Measurements from ENCODE around the gene AP1S1.
"Not testable (repeated sequence)": the region's sequence is repeated elsewhere in the genome, so short reads cannot be mapped to it uniquely, and the experiment has no call there.

The AP1S1 gene

DNA sequence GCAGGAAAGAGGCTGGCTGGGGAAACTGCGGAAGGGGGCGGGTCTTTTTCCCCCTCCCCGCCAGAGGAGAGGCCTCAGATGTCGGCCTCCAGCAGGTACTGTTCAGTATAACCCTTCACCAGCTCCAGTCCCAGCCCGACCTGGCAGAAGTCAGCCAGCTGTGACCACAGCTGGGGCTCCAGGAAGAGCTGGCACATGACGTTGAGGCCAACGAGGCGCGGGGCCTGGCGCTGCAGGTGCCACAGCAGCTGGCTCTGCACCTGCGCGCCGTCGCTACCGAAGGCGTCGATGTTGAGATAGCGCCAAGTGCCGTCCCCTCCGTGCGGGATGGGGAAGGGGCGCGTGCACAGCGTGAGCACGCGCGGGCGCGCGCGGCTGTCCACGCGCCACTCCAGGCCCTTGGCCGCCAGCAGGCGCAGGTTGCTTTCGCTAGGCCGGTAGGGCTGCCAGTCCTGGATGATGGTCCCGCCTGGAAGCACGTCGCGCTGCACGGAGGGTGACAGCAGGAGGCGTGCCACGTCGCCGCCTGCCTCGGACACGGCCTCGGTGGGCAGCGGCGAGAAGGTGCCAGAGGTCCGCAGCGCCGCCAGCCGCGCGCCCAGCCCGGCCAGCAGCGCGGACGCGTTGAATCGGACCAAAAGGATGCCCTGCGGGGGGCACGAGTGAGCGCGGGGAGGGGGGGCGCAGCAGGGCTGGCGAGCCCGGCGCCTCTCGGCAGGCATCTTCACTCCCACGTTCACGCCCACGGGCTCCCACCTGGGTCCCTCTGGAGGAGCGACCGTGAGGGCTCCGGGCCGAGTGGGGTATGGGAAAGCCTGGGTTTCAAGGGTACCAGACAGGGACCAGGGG is 18.0 kb downstream of the AP1S1 start:
- no peak for DNase-seq

DNA sequence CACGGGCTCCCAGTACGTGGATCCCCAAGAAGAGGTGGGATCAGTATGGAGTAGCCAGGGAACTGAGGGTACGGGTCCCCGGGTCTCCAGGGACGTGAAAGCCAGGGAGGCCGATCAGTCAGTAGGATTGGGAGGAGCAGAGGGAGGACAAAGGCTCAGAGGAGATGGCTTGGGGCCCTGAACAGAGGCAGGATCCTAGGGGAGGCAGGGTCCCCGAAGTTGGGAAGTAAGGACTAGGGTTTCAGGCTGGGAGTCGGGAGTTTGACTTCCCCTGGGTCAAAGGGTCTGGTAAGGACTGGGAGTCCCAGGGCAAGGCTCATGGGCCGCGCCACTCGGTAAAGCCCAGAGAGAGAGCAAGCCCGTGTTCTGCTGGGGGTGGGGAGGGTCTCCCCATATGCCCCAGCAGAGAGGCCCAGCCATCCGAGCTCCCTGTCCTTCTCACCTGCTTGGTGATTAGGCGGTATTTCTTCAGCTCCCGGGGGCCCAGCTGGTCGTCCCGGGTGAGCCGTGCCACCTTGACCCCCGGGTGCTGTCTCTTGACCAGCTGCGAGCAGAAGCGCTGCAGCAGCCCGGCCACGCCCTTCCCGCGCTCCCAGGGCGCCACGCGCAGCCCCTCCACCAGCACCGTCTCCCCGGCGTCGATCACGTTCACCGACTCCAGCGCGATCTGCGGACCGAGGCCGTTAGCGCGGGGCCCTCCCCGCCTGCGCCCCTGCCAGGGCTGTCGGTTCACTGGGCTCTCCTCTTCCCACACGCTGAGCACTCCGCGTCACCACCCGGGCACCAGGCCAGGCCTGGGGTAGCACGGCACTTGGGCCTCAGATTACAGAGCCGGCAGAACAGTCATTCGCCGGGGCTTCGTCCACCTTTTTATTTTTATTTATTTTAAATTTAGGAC is 18.8 kb downstream of the AP1S1 start:
- DNase-seq, result no peak

DNA sequence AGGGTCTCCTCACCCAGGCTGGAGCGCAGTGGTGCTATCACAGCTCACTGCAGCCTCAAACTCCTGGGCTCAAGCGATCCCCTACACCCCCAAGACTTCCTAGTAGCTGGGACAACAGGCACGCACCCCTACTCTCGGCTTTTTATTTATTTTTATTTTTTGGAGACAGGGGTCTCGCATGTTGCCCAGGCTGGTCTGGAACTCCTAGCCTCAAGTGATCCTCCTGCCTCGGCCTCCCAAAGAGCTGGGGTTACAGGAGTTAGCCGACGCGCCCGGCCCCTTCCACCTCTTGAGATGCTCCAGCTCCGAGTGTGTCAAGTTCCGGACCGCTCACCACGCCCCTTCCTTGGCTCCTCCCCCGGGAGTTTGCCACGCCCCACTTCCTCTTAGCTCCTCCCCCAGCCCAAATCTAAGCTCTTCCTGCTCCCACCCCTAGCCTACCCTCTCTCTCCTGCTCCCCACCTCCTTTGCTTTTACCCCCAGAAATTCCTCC is 19.5 kb downstream of the AP1S1 start:
- DNase-seq, result peak; percentile 74

- no peak for DNase-seq
These were observed 20.1 kb downstream of the AP1S1 start for GRCh38 chr7:101174322-101174854.

DNA sequence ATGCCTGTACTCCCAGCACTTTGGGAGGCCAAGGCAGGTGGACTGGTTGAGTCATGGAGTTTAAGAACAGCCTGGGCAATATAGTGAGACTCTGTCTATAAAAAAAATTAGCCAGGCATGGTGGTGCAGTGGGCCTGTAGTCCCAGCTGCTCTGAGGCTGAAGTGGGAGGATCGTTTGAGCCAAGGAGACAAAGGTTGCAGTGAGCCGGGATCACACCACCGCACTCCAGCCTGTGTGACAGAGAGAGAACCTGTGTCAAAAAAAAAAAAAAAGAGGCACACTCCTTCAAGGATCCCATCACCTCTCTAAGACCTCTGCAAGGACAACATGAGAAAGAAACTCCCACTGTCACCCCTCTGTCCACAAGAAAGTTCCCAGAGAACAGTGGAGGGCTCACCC is 21.4 kb downstream of the AP1S1 start:
- no peak for DNase-seq

DNA sequence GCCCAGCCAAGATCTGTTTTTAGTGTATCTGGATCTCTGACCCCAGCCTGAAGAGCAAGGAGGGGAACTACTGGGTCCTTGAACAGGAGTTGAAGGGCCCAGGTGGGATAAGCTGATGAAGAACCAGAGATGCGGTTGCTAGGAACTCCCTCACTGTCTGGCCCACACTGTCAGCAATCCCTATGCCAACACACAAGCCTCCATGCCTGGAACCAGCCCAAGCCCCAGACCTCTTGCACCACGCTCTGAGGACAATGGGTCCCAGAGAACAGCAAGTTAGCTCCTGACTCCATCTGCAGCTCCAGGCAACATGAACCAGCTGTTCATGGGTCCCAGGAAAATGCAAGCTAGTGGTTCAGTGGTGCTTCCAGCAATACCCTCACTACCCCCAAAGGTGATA is 23.4 kb downstream of the AP1S1 start:
- DNase-seq, result no peak

DNA sequence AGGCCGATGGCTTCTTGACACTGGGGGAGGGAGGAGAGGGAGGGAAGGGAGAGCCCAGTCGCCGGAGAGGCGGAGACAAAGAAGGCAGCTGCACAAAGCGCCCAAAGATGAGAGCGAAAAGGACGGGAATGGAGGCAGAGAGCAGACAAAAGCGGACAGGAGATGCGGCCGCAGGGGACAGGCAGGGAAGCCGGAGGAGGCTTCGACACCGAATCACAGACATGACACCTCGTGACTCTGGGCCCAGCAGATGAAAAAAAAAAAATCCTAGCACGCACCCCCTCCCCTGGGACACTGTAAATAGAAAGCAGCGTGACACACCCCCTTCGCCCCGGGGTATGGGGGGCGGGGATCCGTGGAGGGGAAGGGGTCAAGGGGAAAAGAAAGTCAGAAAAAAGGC is 24.8 kb downstream of the AP1S1 start:
- no peak for DNase-seq

DNA sequence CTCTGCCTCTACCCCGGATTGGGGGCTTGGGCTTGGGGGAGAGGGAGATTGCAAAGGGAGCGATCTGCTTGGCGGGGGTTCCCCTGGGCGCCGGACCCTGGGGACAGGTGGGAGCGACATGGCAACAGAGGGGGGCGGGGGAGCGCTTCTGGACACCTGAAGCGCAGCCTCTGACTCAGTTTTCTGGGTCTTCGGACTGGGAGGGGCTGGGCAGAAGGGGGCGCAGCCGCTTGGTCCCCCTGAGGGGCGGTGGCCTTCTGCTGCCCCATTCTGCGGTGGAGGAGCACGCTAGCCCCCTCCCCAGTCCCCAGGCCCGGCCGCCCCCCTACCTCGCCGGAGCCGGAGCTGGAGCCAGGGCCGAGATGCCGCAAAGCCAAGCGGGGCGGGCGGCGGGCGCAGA is 25.4 kb downstream of the AP1S1 start:
- no peak for DNase-seq

DNA sequence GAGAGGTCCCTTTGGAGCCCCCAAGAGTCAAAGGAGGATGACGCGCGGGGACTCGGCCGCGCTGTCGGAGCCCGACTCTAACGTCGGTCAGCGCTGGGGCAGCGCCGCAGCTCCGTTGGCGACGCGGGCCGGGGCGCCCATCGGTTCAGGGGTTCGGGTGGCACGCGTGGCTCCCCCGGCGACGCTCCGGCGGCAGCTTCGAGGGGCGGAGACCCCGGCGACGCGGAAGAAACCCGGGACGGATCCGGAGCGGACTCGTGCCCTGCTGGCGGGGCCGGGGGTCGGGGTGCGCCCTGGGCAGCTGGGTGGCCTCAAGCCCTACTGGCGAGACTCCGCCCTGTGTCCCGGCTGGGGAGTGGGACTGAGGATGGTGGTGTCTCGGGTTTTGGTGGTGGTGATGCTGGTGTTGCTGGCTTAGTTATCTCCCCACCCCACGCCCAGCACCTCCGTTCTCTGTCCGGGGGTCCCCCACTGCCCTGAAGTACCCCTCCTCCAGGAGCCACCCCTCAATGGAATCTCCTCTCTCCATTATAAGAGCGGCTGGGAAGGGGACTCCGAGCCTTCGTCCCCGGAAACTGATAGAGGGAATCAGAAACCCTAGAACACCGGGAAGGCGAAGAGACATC is 26.0 kb downstream of the AP1S1 start, which contains the start of gene NAT16:
NAT16 (minus strand) TSS at position 164 of the 626 bp plus-strand sequence. CDS start 5,486 bp downstream, outside the sequence.
- DNase-seq, result no peak

DNA sequence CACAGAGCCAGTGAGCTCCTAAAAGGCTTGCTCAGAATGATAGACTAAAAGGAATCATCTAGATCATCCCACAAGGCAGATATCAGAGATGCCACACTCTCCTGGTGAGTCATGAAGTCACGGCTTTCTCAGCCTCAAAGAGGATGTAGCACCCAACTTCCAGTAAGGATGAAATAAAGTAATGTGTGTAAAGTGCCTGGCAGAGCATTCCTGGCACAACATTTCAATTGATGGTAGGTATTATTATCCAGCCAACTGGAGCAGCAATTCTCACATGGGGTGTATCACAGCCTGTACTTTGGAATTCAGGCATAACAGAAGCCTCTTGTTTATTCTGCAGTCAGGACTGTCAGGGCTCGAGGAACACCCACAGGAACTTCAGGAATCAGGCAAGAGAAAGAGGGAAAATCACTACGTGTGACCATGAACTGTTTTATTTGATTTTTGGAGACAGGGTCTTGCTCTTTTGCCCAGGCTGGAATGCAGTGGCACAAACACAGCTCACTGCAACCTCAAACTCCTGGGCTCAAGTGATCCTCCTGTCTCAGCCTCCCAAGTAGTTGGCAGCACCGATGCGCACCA is 31.1 kb downstream of the AP1S1 start:
- no peak for DNase-seq

GRCh38 chr7:101186194-101186593 is 31.9 kb downstream of the AP1S1 start:
- DNase-seq, result no peak

GRCh38 chr7:101186844-101187428 is 32.7 kb downstream of the AP1S1 start:
- DNase-seq, result no peak

- no peak for DNase-seq
These were observed 34.8 kb downstream of the AP1S1 start for GRCh38 chr7:101189109-101189508.

- no peak for DNase-seq
These were observed 41.6 kb downstream of the AP1S1 start for GRCh38 chr7:101195884-101196283.

DNA sequence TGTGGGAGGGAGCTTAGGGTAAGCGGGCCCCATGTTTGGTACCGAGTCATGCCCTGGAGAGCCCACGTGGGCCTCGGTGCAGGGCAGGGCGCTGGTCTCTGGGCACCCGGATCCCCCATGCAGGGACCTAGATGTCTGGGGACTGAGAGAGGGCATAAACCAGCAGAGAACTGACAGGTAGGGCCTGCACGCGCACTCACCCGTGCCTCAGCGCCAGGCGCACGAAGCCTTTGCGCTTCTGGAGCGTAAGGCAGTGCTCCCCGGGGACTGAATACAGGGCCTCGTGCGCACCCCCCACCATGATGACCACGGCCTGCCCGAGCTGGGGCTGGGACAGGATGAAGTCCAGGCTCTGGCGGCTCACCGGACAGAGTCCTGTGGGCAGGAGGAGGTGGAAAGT is 43.7 kb downstream of the AP1S1 start:
- DNase-seq, result no peak

DNA sequence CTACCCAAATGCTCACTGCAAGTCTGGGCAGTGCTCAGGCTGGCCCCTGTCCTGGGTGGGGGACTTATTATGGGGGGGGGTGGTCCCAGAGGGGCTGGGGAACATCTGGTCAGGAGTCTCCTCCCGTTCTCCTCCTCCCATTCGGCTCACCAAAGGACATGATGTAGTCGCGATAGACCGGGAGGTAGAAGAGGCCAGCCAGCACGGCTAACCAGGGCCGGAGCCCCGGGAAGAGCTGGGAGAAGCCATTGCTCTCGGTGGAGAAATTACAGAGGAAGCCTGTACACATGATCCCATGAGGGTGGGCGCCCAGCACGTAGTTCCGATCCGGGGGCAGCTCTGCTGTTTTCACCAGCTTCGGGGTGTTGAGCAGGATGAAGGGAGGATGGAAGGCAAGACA is 44.2 kb downstream of the AP1S1 start:
- DNase-seq, result no peak

GRCh38 chr7:101199522-101199921 is 45.2 kb downstream of the AP1S1 start:
- DNase-seq, result not testable (repeated sequence)

GRCh38 chr7:101200504-101200861 is 46.2 kb downstream of the AP1S1 start:
- DNase-seq, result no peak

DNA sequence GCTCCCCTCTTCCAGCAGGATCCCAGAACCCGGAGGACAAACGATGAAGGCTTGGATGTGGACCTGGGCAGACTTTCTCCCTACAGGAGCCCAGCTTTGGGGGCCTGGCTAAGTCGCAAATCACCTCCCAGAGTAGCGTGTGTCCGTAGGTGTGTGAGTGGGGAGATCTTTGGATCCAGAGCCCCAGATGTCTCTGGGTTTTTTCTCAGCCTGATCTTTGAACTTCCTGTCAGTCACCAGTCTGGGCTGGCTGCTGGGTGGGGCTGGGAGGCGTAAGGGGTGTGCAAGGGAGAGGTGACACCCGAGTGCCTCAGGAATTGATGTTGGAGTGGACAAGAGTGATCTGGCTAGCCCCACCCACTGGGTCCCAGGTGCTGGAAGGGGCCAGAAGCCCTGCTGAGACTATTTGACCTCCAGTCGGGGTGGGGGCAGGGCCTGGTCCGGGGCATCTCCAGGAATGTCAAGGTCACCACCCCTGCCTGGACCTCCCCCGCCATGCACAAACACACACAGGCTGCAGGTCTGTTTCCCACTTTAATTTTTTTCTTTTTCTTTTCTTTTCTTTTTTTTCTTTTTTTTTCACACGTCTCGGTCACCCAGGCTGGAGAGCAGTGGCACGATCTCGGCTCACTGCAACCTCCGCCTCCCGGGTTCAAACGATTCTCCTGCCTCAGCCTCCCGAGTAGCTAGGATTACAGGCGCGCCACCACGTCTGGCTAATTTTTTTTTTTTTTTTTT is 46.8 kb downstream of the AP1S1 start, which contains the start of gene MOGAT3:
MOGAT3 (minus strand) TSS at position 175 of the 738 bp plus-strand sequence. CDS start 182 bp downstream, outside the sequence.
- DNase-seq, result no peak

DNA sequence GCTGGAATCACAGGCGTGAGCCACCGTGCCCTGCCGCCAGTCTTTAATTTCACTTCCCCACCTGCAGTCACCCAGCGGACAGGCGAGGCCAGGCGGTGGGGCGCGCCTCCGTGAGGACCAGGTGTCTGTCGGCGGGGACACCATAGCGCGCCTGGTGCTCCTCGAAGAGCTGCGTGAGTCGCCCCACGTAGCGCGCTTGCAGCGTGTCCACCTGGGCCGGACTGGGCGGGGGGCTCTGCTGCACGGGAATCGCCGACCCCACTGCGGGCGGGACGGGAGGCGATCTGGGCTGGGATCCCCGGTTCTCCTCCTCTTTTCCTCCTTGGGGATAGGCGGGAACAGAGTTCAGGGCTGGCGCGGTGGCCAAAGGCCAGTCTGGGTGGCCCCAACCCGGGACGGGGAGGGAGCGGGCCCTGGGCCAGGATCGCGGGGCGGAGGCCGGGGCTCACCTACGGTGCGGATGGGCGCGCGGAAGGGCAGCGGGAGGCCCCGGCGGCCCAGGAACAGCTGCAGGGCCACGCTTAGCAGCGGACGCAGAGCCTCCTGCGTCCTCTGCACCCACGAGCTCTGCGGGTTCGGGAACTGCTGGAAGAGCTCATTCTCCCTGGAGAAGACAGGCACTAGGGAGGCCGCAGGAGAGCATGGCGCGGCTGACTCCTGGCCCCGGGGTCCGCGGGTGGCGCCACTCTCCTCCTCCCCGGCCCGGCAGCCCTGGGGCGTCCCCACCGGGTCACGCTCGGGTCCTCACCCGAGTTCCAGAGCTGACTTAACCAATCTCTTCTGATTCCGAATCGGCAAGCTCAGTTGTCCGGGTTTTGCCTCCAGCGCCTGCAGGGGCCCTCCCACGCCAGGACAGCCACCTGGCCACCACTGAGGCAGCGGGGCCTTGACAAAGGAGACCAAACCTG is 47.7 kb downstream of the AP1S1 start:
- DNase-seq, result no peak
